Hematopoietic multipotent progenitor cell treated with erythropoietin and hydrocortisone succinate and interleukin-3 and kit ligand, for 8 days (in vitro differentiated cells): ENCODE data around the gene OR4K15.
"Not testable (repeated sequence)": the region's sequence is repeated elsewhere in the genome, so short reads cannot be mapped to it uniquely, and the experiment has no call there.

Experiments
- DNase-seq: peaks from one replicate; pipeline ENCODE4 v3.0.0-alpha.2; 2015

The OR4K15 gene, protein sequence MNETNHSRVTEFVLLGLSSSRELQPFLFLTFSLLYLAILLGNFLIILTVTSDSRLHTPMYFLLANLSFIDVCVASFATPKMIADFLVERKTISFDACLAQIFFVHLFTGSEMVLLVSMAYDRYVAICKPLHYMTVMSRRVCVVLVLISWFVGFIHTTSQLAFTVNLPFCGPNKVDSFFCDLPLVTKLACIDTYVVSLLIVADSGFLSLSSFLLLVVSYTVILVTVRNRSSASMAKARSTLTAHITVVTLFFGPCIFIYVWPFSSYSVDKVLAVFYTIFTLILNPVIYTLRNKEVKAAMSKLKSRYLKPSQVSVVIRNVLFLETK

DNA sequence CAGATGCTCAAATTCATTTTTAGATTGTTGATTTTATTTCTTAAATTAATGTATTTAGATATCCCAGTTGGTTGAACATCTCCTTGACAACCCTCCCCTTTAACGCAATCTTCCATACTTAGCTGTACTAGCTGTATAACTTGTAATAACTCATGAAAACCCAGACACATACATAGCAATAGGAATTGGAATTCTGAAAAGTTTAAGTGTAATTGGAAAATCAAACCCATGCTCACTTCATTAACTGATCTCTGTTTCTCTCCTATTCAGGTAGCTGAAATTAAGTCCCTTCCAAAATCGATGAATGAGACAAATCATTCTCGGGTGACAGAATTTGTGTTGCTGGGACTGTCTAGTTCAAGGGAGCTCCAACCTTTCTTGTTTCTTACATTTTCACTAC, at the start of gene OR4K15:
Gene OR4K15 (plus strand): TSS at position 301 of the 400 bp plus-strand sequence. CDS start 0 bp downstream, at position 301.
- DNase-seq, result no peak

DNA sequence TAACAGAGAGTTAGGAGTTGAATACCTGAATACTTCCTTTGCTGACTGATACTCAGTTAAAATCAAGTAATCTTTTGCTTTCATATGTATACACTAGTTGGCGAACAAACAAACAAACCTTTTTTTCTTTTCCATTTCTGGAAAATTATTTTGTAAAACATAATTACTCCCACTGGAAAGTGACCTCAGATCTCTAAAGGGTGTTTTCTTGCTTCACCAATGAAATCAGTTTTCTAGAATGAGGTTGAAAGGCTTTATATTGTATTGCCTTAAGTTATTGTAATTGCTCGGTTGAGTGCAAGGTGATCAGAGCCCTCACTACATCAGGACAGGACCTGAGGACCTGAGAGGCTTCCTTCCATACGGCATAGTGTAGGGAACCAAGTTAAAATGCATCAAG, 44.8 kb upstream of the OR4K15 start, which contains the start of gene OR4K1:
Gene OR4K1 (plus strand): TSS at position 301 of the 400 bp plus-strand sequence. CDS start 4,750 bp downstream, outside the sequence.
- no peak for DNase-seq

DNA sequence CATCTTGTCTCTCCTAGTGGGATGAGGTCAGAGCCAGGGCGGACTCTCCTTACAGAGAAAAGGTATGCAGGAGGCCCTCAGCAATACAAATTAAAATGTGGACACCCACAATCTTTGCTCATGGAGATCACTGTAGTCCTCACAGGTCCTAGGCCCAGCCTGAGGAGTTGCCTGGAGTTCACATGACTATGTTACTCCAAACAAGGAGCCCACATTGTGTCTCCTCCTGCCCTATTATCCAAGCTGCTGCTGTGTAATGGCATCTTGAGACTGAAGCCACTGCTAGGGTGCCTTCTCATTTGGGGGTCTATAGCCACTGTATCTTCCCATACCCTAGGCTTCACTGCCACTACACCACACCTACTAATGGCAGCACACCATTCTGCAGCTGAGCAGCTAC, 33.7 kb upstream of the OR4K15 start:
- no peak for DNase-seq

DNA sequence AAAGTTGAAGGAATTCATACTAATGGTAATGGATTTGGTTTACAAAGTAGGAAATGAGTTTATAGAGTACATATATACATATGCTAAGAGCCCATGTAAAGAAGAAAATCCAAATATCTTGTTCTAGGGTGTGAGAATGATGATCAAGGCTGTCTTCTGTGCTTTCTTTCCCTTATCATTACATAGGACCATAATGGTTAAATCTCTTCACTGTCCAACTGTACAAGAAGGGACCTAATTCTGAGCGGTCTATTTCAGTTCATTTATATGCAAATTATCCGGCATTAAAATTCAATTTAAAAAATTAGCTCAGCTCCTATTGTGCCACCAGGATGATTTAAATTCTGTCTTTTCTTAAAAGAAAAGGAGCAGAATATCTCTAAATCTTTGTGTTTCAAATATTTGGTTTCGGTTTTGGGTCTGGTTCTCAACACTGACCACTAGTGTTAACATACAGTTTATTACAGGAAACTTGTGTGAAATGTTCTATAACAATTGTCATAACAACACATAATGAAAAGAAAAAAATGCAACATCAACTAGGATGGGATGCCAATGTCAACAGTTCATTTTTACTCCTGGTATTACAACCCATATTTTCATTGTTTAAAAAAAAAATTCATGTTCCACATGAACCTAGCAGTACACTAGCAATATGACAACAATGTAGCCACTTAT, 27.8 kb upstream of the OR4K15 start:
- DNase-seq, result no peak

DNA sequence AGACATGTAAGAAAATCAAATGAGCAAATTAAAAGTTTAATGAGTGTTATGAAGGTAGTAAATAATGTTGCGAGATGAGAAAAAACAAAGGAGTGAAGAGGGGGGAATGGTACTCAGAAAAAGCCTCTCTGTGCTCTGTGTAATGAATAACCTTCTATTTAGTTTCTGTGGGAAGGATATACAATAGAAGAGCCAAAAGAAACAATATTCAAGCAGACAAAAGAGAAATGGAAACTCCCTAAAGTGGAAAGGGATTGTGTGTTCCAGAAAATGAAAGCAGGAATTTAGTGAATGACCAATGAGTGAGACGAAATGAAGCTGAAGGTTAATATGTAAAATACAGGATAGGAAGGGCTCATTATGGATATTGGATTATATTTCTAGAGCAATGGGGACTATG, 26.2 kb upstream of the OR4K15 start:
- no peak for DNase-seq

DNA sequence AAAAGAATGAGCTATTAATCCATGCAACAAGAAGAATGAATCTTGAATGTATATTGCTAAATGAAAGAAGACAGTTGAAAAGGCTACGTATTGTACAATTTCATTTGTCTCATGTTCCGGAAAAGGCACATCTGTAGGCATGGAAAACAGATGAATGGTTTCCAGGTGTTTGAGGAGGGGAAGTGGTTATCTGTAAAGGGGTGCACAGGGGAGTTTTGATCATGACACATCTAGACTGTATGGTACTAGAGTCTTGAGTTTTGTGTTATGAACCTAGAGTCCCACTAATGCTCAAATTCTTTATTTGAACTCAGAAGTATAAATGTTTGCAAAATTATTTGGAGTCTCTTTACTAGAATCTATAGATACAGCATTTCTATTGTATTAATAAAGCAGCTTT, 5.7 kb upstream of the OR4K15 start:
- not testable (repeated sequence) for DNase-seq

DNA sequence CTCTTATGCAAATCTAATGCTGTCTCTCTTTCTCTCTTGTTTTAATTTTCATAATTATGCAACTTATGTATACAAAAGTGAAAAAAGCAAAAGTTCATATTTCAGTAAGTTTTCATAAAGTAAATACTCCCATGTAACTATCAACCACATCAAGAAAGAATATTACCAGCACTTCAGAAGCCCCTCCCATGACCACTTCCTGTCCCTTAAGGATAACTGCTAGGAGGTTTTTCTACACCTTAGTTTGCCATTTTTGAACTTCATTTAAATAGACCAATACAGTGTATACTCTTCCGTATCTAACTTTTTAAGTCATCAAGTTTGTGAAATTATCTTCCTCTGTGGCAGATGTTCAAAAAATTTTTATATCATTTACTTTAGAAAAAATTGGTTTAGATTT, 547 bp upstream of the OR4K15 start:
- no peak for DNase-seq

DNA sequence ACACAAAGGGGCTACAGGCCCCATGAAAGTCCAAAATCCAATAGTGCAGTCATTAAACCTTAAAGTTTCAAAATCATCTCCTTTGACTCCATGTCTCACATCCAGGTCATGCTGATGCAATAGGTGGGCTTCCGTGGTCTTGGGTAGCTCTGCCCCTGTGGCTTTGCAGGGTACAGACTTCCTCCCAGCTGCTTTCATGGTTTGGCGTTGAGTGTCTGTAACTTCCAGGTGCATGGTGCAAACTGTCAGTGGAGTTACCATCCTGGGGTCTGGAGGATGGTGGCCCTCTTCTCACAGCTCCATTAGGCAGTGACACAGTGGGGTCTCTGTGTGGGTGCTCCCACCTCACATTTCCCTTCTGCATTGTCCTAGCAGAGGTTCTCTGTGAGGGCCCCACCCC, 18.0 kb downstream of the OR4K15 start:
- DNase-seq, result no peak

DNA sequence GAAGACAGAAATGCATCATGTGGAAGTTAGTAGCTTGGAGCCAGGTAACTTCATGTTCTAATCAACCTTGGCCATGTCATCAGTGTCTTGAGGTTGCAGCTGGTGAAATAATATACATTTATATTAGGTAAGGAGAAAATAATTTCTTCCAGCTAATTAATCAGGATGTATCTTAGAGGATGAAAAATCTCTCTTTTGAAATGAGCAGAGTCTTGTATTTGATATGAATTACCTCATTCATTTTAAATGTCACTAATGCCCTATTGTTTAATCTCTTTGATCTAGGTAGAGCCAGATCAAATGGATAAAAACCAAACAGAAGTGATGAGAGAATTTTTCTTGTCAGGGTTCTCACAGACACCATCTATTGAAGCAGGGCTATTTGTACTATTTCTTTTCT, 26.5 kb downstream of the OR4K15 start, which contains the start of gene OR4Q2:
Gene OR4Q2 (plus strand): TSS at position 301 of the 400 bp plus-strand sequence.
- DNase-seq, result no peak

DNA sequence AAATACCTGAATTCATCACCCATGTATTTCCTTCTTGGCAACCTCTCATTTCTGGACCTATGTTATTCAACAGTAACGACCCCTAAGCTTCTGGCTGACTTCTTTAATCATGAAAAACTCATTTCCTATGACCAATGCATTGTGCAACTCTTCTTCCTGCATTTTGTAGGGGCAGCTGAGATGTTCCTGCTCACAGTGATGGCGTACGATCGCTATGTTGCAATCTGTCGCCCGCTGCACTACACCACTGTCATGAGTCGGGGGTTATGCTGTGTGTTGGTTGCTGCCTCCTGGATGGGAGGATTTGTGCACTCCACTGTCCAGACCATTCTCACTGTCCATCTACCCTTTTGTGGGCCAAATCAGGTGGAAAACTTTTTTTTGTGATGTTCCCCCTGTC, 26.9 kb downstream of the OR4K15 start:
- no peak for DNase-seq

DNA sequence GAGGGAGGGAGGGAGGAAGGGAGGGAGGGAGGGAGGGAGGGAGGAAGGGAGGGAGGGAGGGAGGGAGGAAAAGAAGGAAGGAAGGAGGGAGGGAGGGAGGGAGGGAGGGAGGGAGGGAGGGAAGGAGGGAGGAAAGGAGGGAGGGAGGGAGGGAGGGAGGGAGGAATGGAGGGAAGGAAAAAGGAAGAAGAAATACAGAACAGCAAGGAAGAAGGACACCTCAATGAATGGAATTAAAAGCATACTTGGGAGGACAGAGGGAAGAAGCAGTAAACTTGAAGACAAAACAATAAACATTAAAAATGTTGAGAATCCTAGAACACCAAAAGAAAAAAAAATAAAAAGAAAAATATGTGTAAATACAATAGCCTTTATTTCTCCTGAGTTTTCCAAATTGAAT, 32.8 kb downstream of the OR4K15 start:
- no peak for DNase-seq

DNA sequence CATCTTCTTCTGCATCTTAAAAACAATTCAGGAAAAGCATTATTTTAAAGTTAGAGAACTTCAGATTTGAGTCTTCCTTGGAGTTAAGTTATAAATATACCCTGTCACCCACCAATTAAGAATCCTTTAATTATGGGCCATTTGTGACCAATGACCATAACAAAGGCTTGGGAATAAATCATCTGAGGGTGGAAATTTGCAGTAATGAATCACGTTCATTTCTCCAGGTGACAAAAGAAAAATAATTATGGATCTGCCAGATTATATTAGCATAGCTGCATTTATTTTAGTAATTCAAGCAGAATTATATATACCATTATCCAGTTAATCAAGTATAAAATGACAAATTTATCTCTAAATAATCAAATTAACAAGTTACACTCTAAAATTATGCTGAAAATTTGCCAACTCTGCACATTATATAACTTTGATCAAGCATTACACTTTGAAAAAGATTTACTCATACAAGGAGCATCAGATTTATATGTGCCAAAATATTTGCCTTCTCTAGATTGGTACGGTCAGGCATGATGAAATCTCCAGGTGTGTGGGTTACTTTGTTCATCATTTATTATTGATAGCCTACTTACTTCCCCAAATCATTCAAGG, 44.0 kb downstream of the OR4K15 start, which contains the start of gene OR4K14:
Gene OR4K14 (minus strand): TSS at position 51 of the 609 bp plus-strand sequence. CDS start 4,114 bp downstream, outside the sequence.
- no peak for DNase-seq
